ENCODE measurements around the gene NIPSNAP3A.

NIPSNAP3A gene

GRCh38 chr9:104800068-104800785, 52.7 kb downstream of the NIPSNAP3A start:
- TF ChIP-seq, protein P1, sequence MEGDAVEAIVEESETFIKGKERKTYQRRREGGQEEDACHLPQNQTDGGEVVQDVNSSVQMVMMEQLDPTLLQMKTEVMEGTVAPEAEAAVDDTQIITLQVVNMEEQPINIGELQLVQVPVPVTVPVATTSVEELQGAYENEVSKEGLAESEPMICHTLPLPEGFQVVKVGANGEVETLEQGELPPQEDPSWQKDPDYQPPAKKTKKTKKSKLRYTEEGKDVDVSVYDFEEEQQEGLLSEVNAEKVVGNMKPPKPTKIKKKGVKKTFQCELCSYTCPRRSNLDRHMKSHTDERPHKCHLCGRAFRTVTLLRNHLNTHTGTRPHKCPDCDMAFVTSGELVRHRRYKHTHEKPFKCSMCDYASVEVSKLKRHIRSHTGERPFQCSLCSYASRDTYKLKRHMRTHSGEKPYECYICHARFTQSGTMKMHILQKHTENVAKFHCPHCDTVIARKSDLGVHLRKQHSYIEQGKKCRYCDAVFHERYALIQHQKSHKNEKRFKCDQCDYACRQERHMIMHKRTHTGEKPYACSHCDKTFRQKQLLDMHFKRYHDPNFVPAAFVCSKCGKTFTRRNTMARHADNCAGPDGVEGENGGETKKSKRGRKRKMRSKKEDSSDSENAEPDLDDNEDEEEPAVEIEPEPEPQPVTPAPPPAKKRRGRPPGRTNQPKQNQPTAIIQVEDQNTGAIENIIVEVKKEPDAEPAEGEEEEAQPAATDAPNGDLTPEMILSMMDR (IDR thresholded peaks at IDR 0.05; ENCODE audit: low read length, missing control alignments) = no peak
- H3K4me3 ChIP-seq (replicated peaks; ENCODE audit: low read depth, low read length) = no peak overlapping the region
- no peak for DNase-seq (ENCODE audit: low read depth)

- TF ChIP-seq, protein P1 (IDR thresholded peaks at IDR 0.05; ENCODE audit: low read length, missing control alignments) = no peak
- DNase-seq (ENCODE audit: low read depth) = no peak
- no peak overlapping the region for H3K4me3 ChIP-seq (replicated peaks; ENCODE audit: low read depth, low read length)
Observed at GRCh38 chr9:104802110-104802509, 54.6 kb downstream of the NIPSNAP3A start.

- H3K4me3 ChIP-seq (replicated peaks; ENCODE audit: low read depth, low read length) = no peak overlapping the region
- no peak for DNase-seq (ENCODE audit: low read depth)
- TF ChIP-seq, protein P1 (IDR thresholded peaks at IDR 0.05; ENCODE audit: low read length, missing control alignments) = no peak
Observed at GRCh38 chr9:104802906-104803305, 55.4 kb downstream of the NIPSNAP3A start.

DNA sequence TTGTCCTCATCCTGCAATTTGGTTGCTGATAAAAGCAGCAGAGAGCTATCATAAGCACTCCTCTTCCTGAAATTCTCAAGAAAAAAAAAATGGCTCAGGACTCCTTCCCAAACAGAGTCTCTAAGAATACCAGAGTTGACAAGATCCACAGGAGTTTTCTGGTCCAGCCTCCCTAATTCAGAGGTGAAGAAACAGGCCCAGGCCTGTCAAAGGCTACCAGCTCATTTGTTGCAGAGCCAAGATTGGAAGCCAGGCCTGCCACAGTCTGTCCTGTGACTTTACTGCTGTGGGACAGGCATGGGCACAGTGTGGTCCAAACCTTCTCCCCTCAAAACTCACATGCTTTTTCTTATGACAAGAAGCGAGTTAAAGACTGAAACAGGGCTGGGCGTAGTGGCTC, 58.0 kb downstream of the NIPSNAP3A start:
- no peak overlapping the region for H3K4me3 ChIP-seq (replicated peaks; ENCODE audit: low read depth, low read length)
- TF ChIP-seq, protein P1 (IDR thresholded peaks at IDR 0.05; ENCODE audit: low read length, missing control alignments) = no peak
- DNase-seq (ENCODE audit: low read depth) = no peak

DNA sequence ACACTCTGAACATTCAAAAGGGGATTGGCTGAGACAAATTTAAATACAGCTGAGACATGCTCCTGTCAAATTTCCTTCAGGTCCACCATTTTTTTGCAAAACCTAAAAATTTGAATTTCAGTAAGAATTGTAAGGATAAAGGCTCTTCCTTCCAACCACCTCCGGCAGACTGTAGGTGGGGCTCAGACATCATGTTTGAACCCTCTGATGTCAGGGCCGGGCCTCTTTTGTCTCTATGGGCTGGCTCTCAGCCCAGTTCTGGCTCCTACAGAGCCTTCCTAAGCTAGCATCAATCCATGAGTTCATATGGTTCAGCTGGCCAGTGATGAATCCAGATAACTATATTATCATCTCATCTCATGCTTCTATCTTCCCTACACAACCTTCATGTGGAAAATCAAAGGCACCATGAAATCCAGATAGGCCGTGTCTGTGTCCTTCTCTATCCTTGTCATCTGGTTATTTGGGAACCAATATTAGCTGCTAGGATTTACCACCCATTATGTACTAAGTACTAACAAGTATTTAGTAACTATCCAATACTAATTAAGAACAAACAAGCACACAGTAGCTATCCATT, 60.6 kb downstream of the NIPSNAP3A start:
- TF ChIP-seq, protein P1 (IDR thresholded peaks at IDR 0.05; ENCODE audit: low read length, missing control alignments) = peak; percentile 34
- DNase-seq (ENCODE audit: low read depth) = peak; percentile 64
- H3K4me3 ChIP-seq (replicated peaks; ENCODE audit: low read depth, low read length) = no peak overlapping the region

Measured in fibroblast of pulmonary artery (primary cell).